GM23248 (cell line): Measurements from ENCODE around the gene ADRA1B. TPM values are rescaled to one million over a fixed set of nuclear protein-coding genes. Genes with fewer than 3 reads are reported as not detected.

Experiments used
- DNase-seq: peaks from one replicate; pipeline ENCODE4 v3.0.0-alpha.2; 2015
- H2AFZ ChIP-seq: fragments of 200-600 bp; sonication (generic); 2 replicates; pipeline ENCODE4 v1.6.1; 2016; ENCODE audit warnings: antibody characterized with exemption
- H3F3A ChIP-seq: fragments of 200-600 bp; sonication (generic); 2 replicates; pipeline ENCODE4 v1.6.1; 2016; ENCODE audit warnings: mild to moderate bottlenecking, antibody characterized with exemption, mixed run types; ENCODE audit not compliant: insufficient read depth
- H3K27ac ChIP-seq: fragments of 200-600 bp; sonication (generic); 2 replicates; pipeline ENCODE4 v1.5.1; 2016; ENCODE audit warnings: mild to moderate bottlenecking
- H3K27me3 ChIP-seq: fragments of 200-600 bp; sonication (generic); replicated peaks from 2 replicates; pipeline ENCODE4 v1.6.1; 2016; ENCODE audit warnings: mild to moderate bottlenecking; ENCODE audit not compliant: insufficient read depth
- H3K36me3 ChIP-seq: fragments of 200-600 bp; sonication (generic); 2 replicates; pipeline ENCODE4 v1.6.1; 2016; ENCODE audit warnings: low read depth, mild to moderate bottlenecking
- H3K4me1 ChIP-seq: fragments of 200-600 bp; sonication (generic); 2 replicates; pipeline ENCODE4 v1.6.1; 2016; ENCODE audit warnings: mild to moderate bottlenecking; ENCODE audit not compliant: insufficient read depth
- H3K4me2 ChIP-seq: fragments of 200-600 bp; sonication (generic); one replicate; pipeline ENCODE4 v1.6.1; 2016; ENCODE audit warnings: mild to moderate bottlenecking; ENCODE audit not compliant: unreplicated experiment
- H3K4me3 ChIP-seq: fragments of 200-600 bp; sonication (generic); 2 replicates; pipeline ENCODE4 v1.5.1; 2016; ENCODE audit warnings: mild to moderate bottlenecking
- H3K79me2 ChIP-seq: fragments of 200-600 bp; sonication (generic); 2 replicates; pipeline ENCODE4 v1.6.1; 2016; ENCODE audit warnings: mild to moderate bottlenecking; ENCODE audit not compliant: insufficient read depth
- H3K9ac ChIP-seq: fragments of 200-600 bp; sonication (generic); 2 replicates; pipeline ENCODE4 v1.6.1; 2016; ENCODE audit warnings: mild to moderate bottlenecking
- H3K9me2 ChIP-seq: fragments of 200-600 bp; sonication (generic); 2 replicates; pipeline ENCODE4 v1.6.1; 2016; ENCODE audit warnings: mixed run types, mild to moderate bottlenecking, moderate library complexity; ENCODE audit not compliant: insufficient read depth
- H3K9me3 ChIP-seq: fragments of 200-600 bp; sonication (generic); one replicate; pipeline ENCODE4 v1.6.1; 2017; ENCODE audit warnings: low read depth
- H4K20me1 ChIP-seq: fragments of 200-600 bp; sonication (generic); 2 replicates; pipeline ENCODE4 v1.6.0; 2016; ENCODE audit not compliant: insufficient read depth
- EZH2 ChIP-seq: fragments of 200-600 bp; sonication (generic); IDR thresholded peaks from 2 replicates; pipeline ENCODE4 v1.6.1; 2018; ENCODE audit warnings: antibody characterized with exemption, mild to moderate bottlenecking; ENCODE audit not compliant: insufficient read depth, poor library complexity, severe bottlenecking
- EZH2phosphoT487 ChIP-seq: fragments of 200-600 bp; sonication (generic); IDR thresholded peaks from 2 replicates; pipeline ENCODE4 v1.6.1; 2018; ENCODE audit warnings: antibody characterized with exemption, moderate library complexity, mild to moderate bottlenecking, low read depth; ENCODE audit not compliant: insufficient read depth
- WGBS, 2 experiments: methylation state at CpG; one replicate each; pipeline ENCODE4 v1.1.6; 2015 to 2017; ENCODE audit warnings: low lambda C conversion rate in 2 of 2, low coverage in 1 of 2; ENCODE audit errors: missing lambda C conversion rate in 2 of 2; 5-methylcytosine and 5-hydroxymethylcytosine counted together
- in situ Hi-C: fragments of 300-500 bp; cut with MboI; formaldehyde crosslinking; loops from 2 replicates; pipeline ENCODE4 v1.15.0; 2020
- polyA plus RNA-seq: library from polyadenylated mRNA; unstranded; fragments of >200 nt; fragmentation: Nextera tagmentation; extraction: Ambion mirVana; gene quantifications from 2 replicates; pipeline ENCODE4 v1.2.1, GENCODE V29; 2016
- total RNA-seq: library from RNA; depleted of rRNA; stranded (reverse); fragments of >200 nt; shearing (Covaris generic); gene quantifications from 2 replicates; pipeline ENCODE4 v1.2.3, GENCODE V29; 2014

Gene ADRA1B
- total and polyA plus RNA-seq, 2 experiments from 2014 or later: 0.32 TPM; not detected in 1

DNA sequence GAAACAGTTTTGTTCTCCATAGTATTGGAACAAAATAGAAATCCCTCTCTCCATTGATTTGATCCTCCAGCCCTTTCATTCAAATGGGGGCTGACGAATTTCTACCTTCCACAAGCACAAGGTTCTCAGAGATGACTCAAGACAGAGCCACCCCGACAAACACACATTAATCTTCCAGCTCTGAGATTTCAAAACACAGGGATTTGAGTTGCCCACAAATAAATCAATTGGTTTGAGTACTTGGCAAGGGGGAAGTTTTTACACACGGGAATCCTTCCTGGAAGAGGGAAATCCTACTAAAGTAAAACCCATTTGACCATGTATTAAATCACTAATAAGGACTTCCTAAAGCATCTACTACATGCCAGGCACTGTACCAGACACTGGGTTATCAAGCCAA is 5.4 kb downstream of the ADRA1B start:
- Histone ChIP-seq H3F3A (no peaks in the 10 kb centered on the region), H3K4me2 (no peak overlapping the region), H3K4me1 (no peaks in the 10 kb centered on the region), H3K36me3 (no peaks in the 10 kb centered on the region), H4K20me1 (no peaks in the 10 kb centered on the region), H2AFZ (no peak overlapping the region), H3K79me2 (no peaks in the 10 kb centered on the region), H3K27ac (no peak overlapping the region), H3K9ac (no peak overlapping the region), H3K4me3 (no peak overlapping the region), H3K9me2 (no peaks in the 10 kb centered on the region), H3K9me3 (no peaks in the 10 kb centered on the region), H3K27me3 (no peaks in the 10 kb centered on the region)
- TF ChIP-seq EZH2: no peak
- TF ChIP-seq EZH2phosphoT487: no peak
- no peak for DNase-seq
- 72 to 84% methylated on average over 3 of the region's 3 CpGs for WGBS, 2 experiments
- in situ Hi-C loops: no loop called here

DNA sequence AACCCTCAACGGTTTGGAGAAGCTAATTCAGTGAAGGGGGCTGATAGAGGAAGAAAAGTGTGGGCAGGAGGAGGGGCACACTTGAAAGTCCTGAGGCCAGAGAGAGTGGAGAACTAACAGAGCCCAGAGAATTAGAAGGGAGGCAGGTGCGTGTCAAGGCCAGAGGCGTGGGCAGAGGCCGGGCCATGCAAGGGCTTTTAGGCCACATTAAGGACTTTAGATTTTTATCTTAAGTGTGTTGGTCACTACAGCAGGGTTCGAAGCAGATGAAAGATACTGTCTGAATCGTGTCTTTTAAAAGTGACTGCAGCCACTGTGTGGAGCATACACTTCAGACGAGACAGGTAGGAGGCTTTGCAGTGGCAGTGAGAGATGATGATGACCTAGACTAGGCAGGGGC is 6.7 kb downstream of the ADRA1B start:
- no peaks in the 10 kb centered on the region for H3K9me3 ChIP-seq
- peaks cover 8% of the 10 kb centered on the region for H3F3A ChIP-seq
- H3K36me3 ChIP-seq: no peaks in the 10 kb centered on the region
- peaks cover 8% of the 10 kb centered on the region for H3K4me1 ChIP-seq
- 78 to 89% methylated on average over 7 of the region's 7 CpGs for WGBS, 2 experiments
- no peak overlapping the region for H3K4me3 ChIP-seq
- no peaks in the 10 kb centered on the region for H3K27me3 ChIP-seq
- H4K20me1 ChIP-seq: no peaks in the 10 kb centered on the region
- no peak overlapping the region for H3K9ac ChIP-seq
- DNase-seq: no peak
- in situ Hi-C loops: no loop called here
- H2AFZ ChIP-seq: no peak overlapping the region
- TF ChIP-seq EZH2 (no peak), EZH2phosphoT487 (no peak)
- H3K4me2 ChIP-seq: no peak overlapping the region
- no peaks in the 10 kb centered on the region for H3K9me2 ChIP-seq
- H3K79me2 ChIP-seq: no peaks in the 10 kb centered on the region
- H3K27ac ChIP-seq: no peak overlapping the region

DNA sequence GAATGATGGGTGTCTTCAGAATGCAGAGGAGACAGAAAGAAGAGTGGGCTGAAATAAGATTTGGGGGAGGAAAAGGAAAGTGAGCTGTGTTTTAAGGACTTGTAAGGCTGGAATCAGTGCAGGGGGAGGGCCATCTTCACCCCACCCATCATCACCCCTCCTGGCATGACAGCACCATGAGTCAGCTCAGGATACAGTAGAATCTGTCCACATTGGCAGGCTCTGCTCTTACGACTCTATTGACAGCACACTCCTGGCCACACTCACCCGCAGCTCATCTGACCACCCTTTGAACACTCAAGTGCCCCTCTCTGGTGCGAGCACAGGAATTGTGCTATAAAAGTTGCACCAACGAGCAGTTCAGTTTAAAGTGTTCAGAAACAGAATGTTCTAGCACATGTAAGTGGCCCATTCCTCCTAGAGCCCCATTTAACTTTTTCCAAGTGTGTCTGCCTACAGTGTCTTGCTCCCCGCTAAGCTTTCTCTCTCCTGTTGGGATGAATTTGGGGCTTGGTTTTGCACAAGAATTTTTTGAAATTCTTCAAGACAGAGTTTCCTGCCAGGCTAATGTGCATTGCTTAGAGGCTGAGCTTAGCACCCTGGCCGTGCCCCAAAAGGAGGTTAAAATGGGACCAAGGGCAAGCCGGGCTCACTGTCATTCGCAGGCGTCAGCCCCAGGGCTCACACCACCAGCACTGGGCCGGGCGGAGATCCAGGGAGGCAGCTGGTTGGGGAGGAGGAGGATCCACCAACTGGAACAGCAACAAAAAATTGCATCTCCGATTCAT is 12.0 kb downstream of the ADRA1B start:
- in situ Hi-C loops: no loop called here
- Histone ChIP-seq H3K9me2 (no peaks in the 10 kb centered on the region), H3K9ac (peak overlapping the region; percentile 49), H3K4me3 (peak overlapping the region; percentile 65), H3K4me1 (peaks cover 20% of the 10 kb centered on the region), H3F3A (peaks cover 25% of the 10 kb centered on the region), H3K36me3 (no peaks in the 10 kb centered on the region), H3K27ac (peak overlapping the region; percentile 80), H2AFZ (peak overlapping the region; percentile 48), H4K20me1 (no peaks in the 10 kb centered on the region), H3K9me3 (no peaks in the 10 kb centered on the region), H3K79me2 (no peaks in the 10 kb centered on the region), H3K27me3 (no peaks in the 10 kb centered on the region), H3K4me2 (peak overlapping the region; percentile 89)
- 3 to 5% methylated on average over 12 of the region's 12 CpGs for WGBS, 2 experiments
- TF ChIP-seq EZH2 (no peak), EZH2phosphoT487 (0 out of 2 replicates have a peak, but pooled peaks have one; percentile 55)
- DNase-seq: peak; percentile 95

DNA sequence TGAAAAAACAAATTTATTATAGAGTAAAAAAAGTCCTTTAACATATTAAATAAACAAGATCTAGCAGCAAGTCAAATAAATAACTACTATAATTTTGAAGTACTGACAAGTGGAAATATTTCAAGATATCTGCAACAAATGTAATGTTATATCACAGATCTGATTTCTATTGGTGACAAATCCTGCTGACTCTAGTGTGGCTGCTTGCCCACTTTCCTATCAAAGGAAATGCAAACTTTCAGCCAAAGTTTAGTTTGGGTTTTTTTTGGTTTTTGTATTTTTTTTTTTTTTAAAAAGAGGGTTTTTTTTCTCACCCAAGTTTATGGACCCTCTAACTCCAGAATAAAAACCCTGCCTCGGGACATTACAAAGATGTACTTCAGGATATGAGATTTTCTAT is 12.9 kb downstream of the ADRA1B start:
- peak overlapping the region; percentile 80; the same call in 1 of the 2 replicates for H3K27ac ChIP-seq
- no peaks in the 10 kb centered on the region for H3K79me2 ChIP-seq
- H2AFZ ChIP-seq: no peak overlapping the region
- H3K4me3 ChIP-seq: no peak overlapping the region
- H3K36me3 ChIP-seq: no peaks in the 10 kb centered on the region
- H4K20me1 ChIP-seq: no peaks in the 10 kb centered on the region
- TF ChIP-seq EZH2phosphoT487: no peak
- TF ChIP-seq EZH2: no peak
- peaks cover 25% of the 10 kb centered on the region for H3F3A ChIP-seq
- H3K27me3 ChIP-seq: no peaks in the 10 kb centered on the region
- WGBS, 2 experiments: 94 to 100% methylated on average over 1 of the region's 1 CpG
- no peaks in the 10 kb centered on the region for H3K9me3 ChIP-seq
- H3K4me2 ChIP-seq: peak overlapping the region; percentile 89
- in situ Hi-C loops: no loop called here
- no peaks in the 10 kb centered on the region for H3K9me2 ChIP-seq
- peaks cover 20% of the 10 kb centered on the region for H3K4me1 ChIP-seq
- no peak overlapping the region for H3K9ac ChIP-seq
- DNase-seq: no peak
